GM19438 (cell line): ENCODE results near the gene SLIT3.

Experiments
- ATAC-seq: cut with Tn5 transposase; IDR thresholded peaks from one replicate; pipeline ENCODE4 v1.9.1; 2021; ENCODE audit warnings: low read depth; ENCODE audit not compliant: unreplicated experiment

SLIT3 gene

GRCh38 chr5:168793841-168794837 lies 506.8 kb downstream of the SLIT3 start:
- ATAC-seq = no peak

- ATAC-seq = no peak
These were observed 508.3 kb downstream of the SLIT3 start for GRCh38 chr5:168792678-168793077.

- ATAC-seq = no peak
These were observed 510.2 kb downstream of the SLIT3 start for GRCh38 chr5:168790671-168791250.

- ATAC-seq = no peak
These were observed 510.8 kb downstream of the SLIT3 start for GRCh38 chr5:168790002-168790635.

GRCh38 chr5:168788786-168789185 lies 512.2 kb downstream of the SLIT3 start:
- ATAC-seq = no peak

GRCh38 chr5:168788107-168788506 lies 512.8 kb downstream of the SLIT3 start:
- no peak for ATAC-seq

- no peak for ATAC-seq
These were observed 514.8 kb downstream of the SLIT3 start for GRCh38 chr5:168786147-168786546.

GRCh38 chr5:168784454-168784853 lies 516.5 kb downstream of the SLIT3 start:
- no peak for ATAC-seq

GRCh38 chr5:168781941-168782571 lies 518.9 kb downstream of the SLIT3 start:
- ATAC-seq = no peak

GRCh38 chr5:168780888-168781287 lies 520.1 kb downstream of the SLIT3 start:
- no peak for ATAC-seq

- ATAC-seq = no peak
These were observed 521.6 kb downstream of the SLIT3 start for GRCh38 chr5:168779333-168779732.

- no peak for ATAC-seq
These were observed 522.4 kb downstream of the SLIT3 start for GRCh38 chr5:168778536-168778935.

GRCh38 chr5:168777651-168778050 lies 523.3 kb downstream of the SLIT3 start:
- ATAC-seq = no peak

- no peak for ATAC-seq
These were observed 524.9 kb downstream of the SLIT3 start for GRCh38 chr5:168776070-168776469.

GRCh38 chr5:168773226-168773625 lies 527.7 kb downstream of the SLIT3 start:
- ATAC-seq = no peak

- no peak for ATAC-seq
These were observed 528.5 kb downstream of the SLIT3 start for GRCh38 chr5:168772316-168772961.

GRCh38 chr5:168771678-168772077 lies 529.3 kb downstream of the SLIT3 start:
- ATAC-seq = no peak

- no peak for ATAC-seq
These were observed 529.9 kb downstream of the SLIT3 start for GRCh38 chr5:168770996-168771395.

- ATAC-seq = no peak
These were observed 530.9 kb downstream of the SLIT3 start for GRCh38 chr5:168770036-168770498.

- ATAC-seq = no peak
These were observed 532.8 kb downstream of the SLIT3 start for GRCh38 chr5:168768172-168768571.

- no peak for ATAC-seq
These were observed 534.6 kb downstream of the SLIT3 start for GRCh38 chr5:168766426-168766700.
